SK-N-SH treated with all-trans-retinoic acid at 6 μM for 48 hours (cell line): ENCODE measurements around the gene ANTXR2.

Experiments used
- ARNTL ChIP-seq: fragments of 450-650 bp; formaldehyde crosslinking; IDR thresholded peaks from 2 replicates; pipeline ENCODE4 v1.5.0; 2020; ENCODE audit warnings: low read depth, mild to moderate bottlenecking, moderate library complexity, borderline replicate concordance
- BACH2 ChIP-seq: fragments of 250-450 bp; sonication (Bioruptor Pico); IDR thresholded peaks from 2 replicates; pipeline ENCODE4 v1.9.0; 2021; ENCODE audit warnings: mild to moderate bottlenecking, borderline replicate concordance
- CSDC2 ChIP-seq: fragments of 250-450 bp; sonication (Bioruptor Pico); IDR thresholded peaks from 2 replicates; pipeline ENCODE4 v1.5.0; 2020; ENCODE audit warnings: mild to moderate bottlenecking, moderate library complexity
- ESRRG ChIP-seq: fragments of 250-450 bp; sonication (Bioruptor Pico); IDR thresholded peaks from 2 replicates; pipeline ENCODE4 v1.6.1; 2021; ENCODE audit warnings: mild to moderate bottlenecking
- OSR1 ChIP-seq: fragments of 250-450 bp; sonication (Bioruptor Pico); IDR thresholded peaks from 2 replicates; pipeline ENCODE4 v1.8.0; 2022; ENCODE audit warnings: moderate library complexity, mild to moderate bottlenecking, inconsistent platforms
- PPARA ChIP-seq: fragments of 250-450 bp; sonication (Bioruptor Pico); IDR thresholded peaks from 2 replicates; pipeline ENCODE4 v1.5.0; 2020; ENCODE audit warnings: mild to moderate bottlenecking, borderline replicate concordance
- RARB ChIP-seq: fragments of 250-450 bp; sonication (Bioruptor Pico); IDR thresholded peaks from 2 replicates; pipeline ENCODE4 v1.8.0; 2021; ENCODE audit warnings: mild to moderate bottlenecking, moderate library complexity
- TCF4 ChIP-seq: fragments of 250-450 bp; sonication (Bioruptor Pico); IDR thresholded peaks from 2 replicates; pipeline ENCODE4 v1.8.0; 2021; ENCODE audit warnings: mild to moderate bottlenecking, moderate library complexity, borderline replicate concordance
- ZC3H10 ChIP-seq: fragments of 250-450 bp; sonication (Bioruptor Pico); IDR thresholded peaks from 2 replicates; pipeline ENCODE4 v1.5.1; 2021; ENCODE audit warnings: mild to moderate bottlenecking, moderate library complexity
- ZFP3 ChIP-seq: fragments of 250-450 bp; sonication (Bioruptor Pico); IDR thresholded peaks from 2 replicates; pipeline ENCODE4 v1.5.0; 2020; ENCODE audit warnings: mild to moderate bottlenecking, moderate library complexity
- TF ChIP-seq, protein P1 (sequence below): fragments of 250-450 bp; sonication (Bioruptor Pico); IDR thresholded peaks from 2 replicates; pipeline ENCODE4 v1.8.0; 2020; ENCODE audit warnings: mild to moderate bottlenecking, moderate library complexity, borderline replicate concordance
- TF ChIP-seq, protein P2 (sequence below): fragments of 250-450 bp; sonication (Bioruptor Pico); IDR thresholded peaks from 2 replicates; pipeline ENCODE4 v1.5.0; 2020; ENCODE audit warnings: mild to moderate bottlenecking, moderate library complexity
- TF ChIP-seq, protein P3 (sequence below): fragments of 250-450 bp; sonication (Bioruptor Pico); IDR thresholded peaks from 2 replicates; pipeline ENCODE4 v1.5.1; 2021; ENCODE audit warnings: mild to moderate bottlenecking, moderate library complexity

DNA sequence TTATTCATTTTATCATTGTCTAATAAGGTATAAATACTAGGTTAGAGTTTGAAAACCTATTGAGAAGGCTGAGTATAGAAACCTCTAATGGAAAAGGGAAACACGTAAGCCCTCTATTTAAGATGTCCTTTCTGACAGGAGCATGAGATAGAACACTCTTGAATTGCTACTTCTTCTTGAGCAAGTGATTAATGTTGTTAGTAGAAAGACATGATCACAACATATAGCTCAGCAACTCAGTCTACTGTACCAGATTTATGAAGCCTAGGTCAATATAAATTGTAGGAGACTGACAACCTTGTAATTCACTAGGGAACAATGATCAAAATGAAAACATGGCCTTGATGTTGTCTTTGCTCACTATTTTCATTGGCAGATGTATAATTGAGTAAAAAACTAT is 189.7 kb downstream of the ANTXR2 start:
- TF ChIP-seq RARB (CRISPR knock-in tag) (no peak), TCF4 (CRISPR knock-in tag) (no peak), OSR1 (CRISPR knock-in tag) (no peak), ARNTL (no peak), ZFP3 (CRISPR knock-in tag) (no peak), BACH2 (no peak), ZC3H10 (CRISPR knock-in tag) (no peak), ESRRG (no peak), PPARA (CRISPR knock-in tag) (no peak), CSDC2 (no peak)
- TF ChIP-seq, protein P1, sequence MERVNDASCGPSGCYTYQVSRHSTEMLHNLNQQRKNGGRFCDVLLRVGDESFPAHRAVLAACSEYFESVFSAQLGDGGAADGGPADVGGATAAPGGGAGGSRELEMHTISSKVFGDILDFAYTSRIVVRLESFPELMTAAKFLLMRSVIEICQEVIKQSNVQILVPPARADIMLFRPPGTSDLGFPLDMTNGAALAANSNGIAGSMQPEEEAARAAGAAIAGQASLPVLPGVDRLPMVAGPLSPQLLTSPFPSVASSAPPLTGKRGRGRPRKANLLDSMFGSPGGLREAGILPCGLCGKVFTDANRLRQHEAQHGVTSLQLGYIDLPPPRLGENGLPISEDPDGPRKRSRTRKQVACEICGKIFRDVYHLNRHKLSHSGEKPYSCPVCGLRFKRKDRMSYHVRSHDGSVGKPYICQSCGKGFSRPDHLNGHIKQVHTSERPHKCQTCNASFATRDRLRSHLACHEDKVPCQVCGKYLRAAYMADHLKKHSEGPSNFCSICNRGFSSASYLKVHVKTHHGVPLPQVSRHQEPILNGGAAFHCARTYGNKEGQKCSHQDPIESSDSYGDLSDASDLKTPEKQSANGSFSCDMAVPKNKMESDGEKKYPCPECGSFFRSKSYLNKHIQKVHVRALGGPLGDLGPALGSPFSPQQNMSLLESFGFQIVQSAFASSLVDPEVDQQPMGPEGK (CRISPR knock-in tag), result no peak
- TF ChIP-seq, protein P2, sequence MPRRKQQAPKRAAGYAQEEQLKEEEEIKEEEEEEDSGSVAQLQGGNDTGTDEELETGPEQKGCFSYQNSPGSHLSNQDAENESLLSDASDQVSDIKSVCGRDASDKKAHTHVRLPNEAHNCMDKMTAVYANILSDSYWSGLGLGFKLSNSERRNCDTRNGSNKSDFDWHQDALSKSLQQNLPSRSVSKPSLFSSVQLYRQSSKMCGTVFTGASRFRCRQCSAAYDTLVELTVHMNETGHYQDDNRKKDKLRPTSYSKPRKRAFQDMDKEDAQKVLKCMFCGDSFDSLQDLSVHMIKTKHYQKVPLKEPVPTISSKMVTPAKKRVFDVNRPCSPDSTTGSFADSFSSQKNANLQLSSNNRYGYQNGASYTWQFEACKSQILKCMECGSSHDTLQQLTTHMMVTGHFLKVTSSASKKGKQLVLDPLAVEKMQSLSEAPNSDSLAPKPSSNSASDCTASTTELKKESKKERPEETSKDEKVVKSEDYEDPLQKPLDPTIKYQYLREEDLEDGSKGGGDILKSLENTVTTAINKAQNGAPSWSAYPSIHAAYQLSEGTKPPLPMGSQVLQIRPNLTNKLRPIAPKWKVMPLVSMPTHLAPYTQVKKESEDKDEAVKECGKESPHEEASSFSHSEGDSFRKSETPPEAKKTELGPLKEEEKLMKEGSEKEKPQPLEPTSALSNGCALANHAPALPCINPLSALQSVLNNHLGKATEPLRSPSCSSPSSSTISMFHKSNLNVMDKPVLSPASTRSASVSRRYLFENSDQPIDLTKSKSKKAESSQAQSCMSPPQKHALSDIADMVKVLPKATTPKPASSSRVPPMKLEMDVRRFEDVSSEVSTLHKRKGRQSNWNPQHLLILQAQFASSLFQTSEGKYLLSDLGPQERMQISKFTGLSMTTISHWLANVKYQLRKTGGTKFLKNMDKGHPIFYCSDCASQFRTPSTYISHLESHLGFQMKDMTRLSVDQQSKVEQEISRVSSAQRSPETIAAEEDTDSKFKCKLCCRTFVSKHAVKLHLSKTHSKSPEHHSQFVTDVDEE (CRISPR knock-in tag), result no peak
- TF ChIP-seq, protein P3, sequence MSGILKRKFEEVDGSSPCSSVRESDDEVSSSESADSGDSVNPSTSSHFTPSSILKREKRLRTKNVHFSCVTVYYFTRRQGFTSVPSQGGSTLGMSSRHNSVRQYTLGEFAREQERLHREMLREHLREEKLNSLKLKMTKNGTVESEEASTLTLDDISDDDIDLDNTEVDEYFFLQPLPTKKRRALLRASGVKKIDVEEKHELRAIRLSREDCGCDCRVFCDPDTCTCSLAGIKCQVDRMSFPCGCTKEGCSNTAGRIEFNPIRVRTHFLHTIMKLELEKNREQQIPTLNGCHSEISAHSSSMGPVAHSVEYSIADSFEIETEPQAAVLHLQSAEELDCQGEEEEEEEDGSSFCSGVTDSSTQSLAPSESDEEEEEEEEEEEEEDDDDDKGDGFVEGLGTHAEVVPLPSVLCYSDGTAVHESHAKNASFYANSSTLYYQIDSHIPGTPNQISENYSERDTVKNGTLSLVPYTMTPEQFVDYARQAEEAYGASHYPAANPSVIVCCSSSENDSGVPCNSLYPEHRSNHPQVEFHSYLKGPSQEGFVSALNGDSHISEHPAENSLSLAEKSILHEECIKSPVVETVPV (CRISPR knock-in tag), result no peak
